Keratinocyte (primary cell): ENCODE measurements around the gene STRN. TPM values are rescaled to one million over a fixed set of nuclear protein-coding genes. Genes with fewer than 3 reads are reported as not detected.
"Not testable (repeated sequence)": the region's sequence is repeated elsewhere in the genome, so short reads cannot be mapped to it uniquely, and the experiment has no call there.

Source experiments
- DNase-seq: peaks from one replicate; pipeline ENCODE4 v3.0.0-alpha.2; 2011; ENCODE audit warnings: low read depth, missing footprints, low spot score
- FAIRE-seq: peaks from 2 replicates; lab custom pipeline; 2011; peaks lifted over from hg19 to GRCh38; lab: Jason Lieb, UNC
- H2AFZ ChIP-seq: 2 replicates; pipeline ENCODE4 v1.6.0; 2012; ENCODE audit warnings: low read length, control low read depth, inconsistent platforms; ENCODE audit not compliant: control insufficient read depth
- H3K27ac ChIP-seq: 2 replicates; pipeline ENCODE4 v1.5.1; 2011; ENCODE audit warnings: low read length; ENCODE audit not compliant: control insufficient read depth, insufficient read depth
- H3K27me3 ChIP-seq: 3 replicates; pipeline ENCODE4 v1.6.0; 2011; ENCODE audit warnings: low read length; ENCODE audit not compliant: control insufficient read depth, insufficient read depth; ENCODE audit errors: extremely low read depth
- H3K36me3 ChIP-seq, 2 experiments: 2 replicates in 1 of 2; 3 replicates in 1 of 2; pipeline ENCODE4 v1.5.1; 2011; ENCODE audit warnings: low read length in 2 of 2, mild to moderate bottlenecking in 1 of 2; ENCODE audit not compliant: control insufficient read depth in 2 of 2, insufficient read depth in 2 of 2; ENCODE audit errors: extremely low read depth in 1 of 2
- H3K4me1 ChIP-seq: 3 replicates; pipeline ENCODE4 v1.5.1; 2011; ENCODE audit warnings: low read length; ENCODE audit not compliant: control insufficient read depth, insufficient read depth; ENCODE audit errors: extremely low read depth
- H3K4me2 ChIP-seq: 3 replicates; pipeline ENCODE4 v1.6.0; 2011; ENCODE audit warnings: low read depth, low read length; ENCODE audit not compliant: control insufficient read depth, insufficient read depth; ENCODE audit errors: extremely low read depth
- H3K4me3 ChIP-seq, 3 experiments: fragments of 200-600 bp in 1 of 3; sonication (generic) in 1 of 3; 2 replicates in 2 of 3; 3 replicates in 1 of 3; pipeline ENCODE4 v1.5.1; 2011 to 2016; ENCODE audit warnings: low read length in 3 of 3, mild to moderate bottlenecking in 3 of 3, control low read depth in 2 of 3, inconsistent platforms in 1 of 3, low read depth in 1 of 3, mixed read lengths in 1 of 3, mixed run types in 1 of 3, moderate library complexity in 1 of 3; ENCODE audit not compliant: control insufficient read depth in 2 of 3, insufficient read depth in 2 of 3; ENCODE audit errors: extremely low read depth in 1 of 3
- H3K79me2 ChIP-seq: 2 replicates; pipeline ENCODE4 v1.6.0; 2012; ENCODE audit warnings: low read length; ENCODE audit not compliant: control insufficient read depth, insufficient read depth
- H3K9ac ChIP-seq: 3 replicates; pipeline ENCODE4 v1.6.0; 2011; ENCODE audit warnings: low read length; ENCODE audit not compliant: control insufficient read depth, insufficient read depth; ENCODE audit errors: extremely low read depth
- H3K9me1 ChIP-seq: 3 replicates; pipeline ENCODE4 v1.6.0; 2011; ENCODE audit warnings: low read length; ENCODE audit not compliant: control insufficient read depth, insufficient read depth; ENCODE audit errors: extremely low read depth
- H3K9me3 ChIP-seq: 2 replicates; pipeline ENCODE4 v1.5.1; 2012; ENCODE audit warnings: low read depth, low read length; ENCODE audit not compliant: control insufficient read depth
- H4K20me1 ChIP-seq: 3 replicates; pipeline ENCODE4 v1.6.0; 2011; ENCODE audit warnings: low read length; ENCODE audit not compliant: control insufficient read depth, insufficient read depth; ENCODE audit errors: extremely low read depth
- EZH2 ChIP-seq: IDR thresholded peaks from one replicate; pipeline ENCODE4 v1.6.1; 2012; ENCODE audit warnings: inconsistent platforms, mild to moderate bottlenecking, low read length, moderate library complexity
- dilution Hi-C: fragments of 300-500 bp; cut with MboI; formaldehyde crosslinking; loops from one replicate; pipeline ENCODE4 v1.7.0; 2020; ENCODE audit warnings: low sequenced_read_pairs; ENCODE audit not compliant: extremely low pct_ligation_motif_present
- polyA plus RNA-seq, 5 experiments: library from polyadenylated mRNA; depleted of rRNA in 3 of 5; stranded (reverse) in 3 of 5; stranded (forward) in 1 of 5; unstranded in 1 of 5; fragments of >200 nt; gene quantifications; 1 replicate in 1 of 5; 2 replicates in 3 of 5; 3 replicates in 1 of 5; pipeline versions ENCODE4 v1.2.1 to v1.2.3, GENCODE V29; 2011 to 2012; ENCODE audit warnings: missing spikeins in 2 of 5, low read depth in 1 of 5, low replicate concordance in 1 of 5
- TF ChIP-seq, protein P1 (sequence below), 3 experiments: IDR thresholded peaks in 1 of 3; conservative IDR thresholded peaks in 1 of 3; optimal IDR thresholded peaks in 1 of 3; 2 replicates in 2 of 3; 3 replicates in 1 of 3; pipeline versions ENCODE3 to v1.5.1; 2011; ENCODE audit warnings: low read length in 3 of 3, mild to moderate bottlenecking in 3 of 3, moderate library complexity in 2 of 3, control low read depth in 1 of 3, inconsistent platforms in 1 of 3; ENCODE audit not compliant: insufficient read depth in 2 of 3; ENCODE audit errors: extremely low read depth in 1 of 3

STRN gene
- polyA plus RNA-seq, 1 donor (not counting 4 experiments of a cell fraction or from before 2014, with no cell fraction given), result 29.3 TPM

DNA sequence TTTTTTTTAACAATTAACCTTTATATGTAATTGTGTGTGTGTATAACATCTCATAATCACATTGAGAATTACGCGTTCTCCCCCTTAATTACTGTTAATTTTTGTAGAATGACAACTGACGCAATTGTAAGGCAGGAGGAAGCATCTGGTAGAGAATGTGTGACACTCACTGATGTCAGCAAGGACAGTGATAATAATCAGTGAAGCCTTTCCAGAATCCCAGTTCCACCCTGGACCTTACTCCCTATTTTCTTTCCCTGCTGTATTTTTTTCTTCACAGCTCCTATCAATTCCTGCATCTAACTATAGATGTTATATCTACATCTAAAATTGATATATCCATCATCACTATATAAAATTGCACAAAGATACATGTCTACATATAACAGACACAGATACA is 16.1 kb upstream of the STRN start:
- H3K4me3 ChIP-seq, result no peak overlapping the region
- no peak overlapping the region for H3K4me2 ChIP-seq
- no peaks in the 10 kb centered on the region for H3K27me3 ChIP-seq
- no peak for DNase-seq
- H3K9me1 ChIP-seq, result no peaks in the 10 kb centered on the region
- no peak overlapping the region for H2AFZ ChIP-seq
- dilution Hi-C loops, result no loop called here
- no peaks in the 10 kb centered on the region for H3K79me2 ChIP-seq
- H4K20me1 ChIP-seq, result no peaks in the 10 kb centered on the region
- no peaks in the 10 kb centered on the region for H3K4me1 ChIP-seq
- H3K27ac ChIP-seq, result no peak overlapping the region
- no peaks in the 10 kb centered on the region for H3K9me3 ChIP-seq
- H3K9ac ChIP-seq, result no peak overlapping the region
- H3K36me3 ChIP-seq, result peaks cover 2 to 3% of the 10 kb centered on the region in 2 experiments
- no peak for FAIRE-seq
- TF ChIP-seq EZH2, result no peak
- TF ChIP-seq, protein P1, sequence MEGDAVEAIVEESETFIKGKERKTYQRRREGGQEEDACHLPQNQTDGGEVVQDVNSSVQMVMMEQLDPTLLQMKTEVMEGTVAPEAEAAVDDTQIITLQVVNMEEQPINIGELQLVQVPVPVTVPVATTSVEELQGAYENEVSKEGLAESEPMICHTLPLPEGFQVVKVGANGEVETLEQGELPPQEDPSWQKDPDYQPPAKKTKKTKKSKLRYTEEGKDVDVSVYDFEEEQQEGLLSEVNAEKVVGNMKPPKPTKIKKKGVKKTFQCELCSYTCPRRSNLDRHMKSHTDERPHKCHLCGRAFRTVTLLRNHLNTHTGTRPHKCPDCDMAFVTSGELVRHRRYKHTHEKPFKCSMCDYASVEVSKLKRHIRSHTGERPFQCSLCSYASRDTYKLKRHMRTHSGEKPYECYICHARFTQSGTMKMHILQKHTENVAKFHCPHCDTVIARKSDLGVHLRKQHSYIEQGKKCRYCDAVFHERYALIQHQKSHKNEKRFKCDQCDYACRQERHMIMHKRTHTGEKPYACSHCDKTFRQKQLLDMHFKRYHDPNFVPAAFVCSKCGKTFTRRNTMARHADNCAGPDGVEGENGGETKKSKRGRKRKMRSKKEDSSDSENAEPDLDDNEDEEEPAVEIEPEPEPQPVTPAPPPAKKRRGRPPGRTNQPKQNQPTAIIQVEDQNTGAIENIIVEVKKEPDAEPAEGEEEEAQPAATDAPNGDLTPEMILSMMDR (optimal IDR thresholded peaks at IDR 0.05 in 1 of 3, IDR thresholded peaks at IDR 0.05 in 1 of 3, conservative IDR thresholded peaks at IDR 0.05 in 1 of 3; ENCODE audit: extremely low read depth in 1 of 3, insufficient read depth in 2 of 3, low read length in 3 of 3), result no peak

DNA sequence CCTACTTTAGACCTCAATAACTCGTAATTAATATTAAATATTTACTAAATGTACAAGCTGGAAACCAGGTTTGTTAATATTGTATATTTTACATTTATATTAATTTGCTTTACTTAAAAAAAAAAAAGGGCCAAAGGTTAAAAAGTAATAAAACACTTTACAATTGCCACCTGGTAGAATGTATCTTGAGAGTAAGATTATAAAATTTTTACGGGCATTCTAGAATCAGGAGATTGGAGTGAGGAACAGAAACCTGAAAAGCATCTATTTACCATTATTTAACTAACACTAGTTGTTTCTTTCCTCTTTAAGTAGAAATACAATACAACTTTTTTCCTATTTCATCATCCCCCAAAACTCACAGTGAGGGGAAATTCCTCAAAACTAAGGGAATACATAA is 15.6 kb upstream of the STRN start:
- no peak overlapping the region for H3K4me2 ChIP-seq
- FAIRE-seq (no peak), DNase-seq (no peak)
- H3K9me1 ChIP-seq, result no peaks in the 10 kb centered on the region
- no peak overlapping the region for H3K27ac ChIP-seq
- no peak overlapping the region for H2AFZ ChIP-seq
- peaks cover 2 to 3% of the 10 kb centered on the region in 2 experiments for H3K36me3 ChIP-seq
- no peaks in the 10 kb centered on the region for H4K20me1 ChIP-seq
- dilution Hi-C loops, result no loop called here
- no peaks in the 10 kb centered on the region for H3K4me1 ChIP-seq
- TF ChIP-seq EZH2, result no peak
- TF ChIP-seq, protein P1 (optimal IDR thresholded peaks at IDR 0.05 in 1 of 3, IDR thresholded peaks at IDR 0.05 in 1 of 3, conservative IDR thresholded peaks at IDR 0.05 in 1 of 3; ENCODE audit: extremely low read depth in 1 of 3, insufficient read depth in 2 of 3, low read length in 3 of 3), result no peak
- no peak overlapping the region for H3K4me3 ChIP-seq
- H3K27me3 ChIP-seq, result no peaks in the 10 kb centered on the region
- no peak overlapping the region for H3K9ac ChIP-seq
- no peaks in the 10 kb centered on the region for H3K9me3 ChIP-seq
- no peaks in the 10 kb centered on the region for H3K79me2 ChIP-seq

DNA sequence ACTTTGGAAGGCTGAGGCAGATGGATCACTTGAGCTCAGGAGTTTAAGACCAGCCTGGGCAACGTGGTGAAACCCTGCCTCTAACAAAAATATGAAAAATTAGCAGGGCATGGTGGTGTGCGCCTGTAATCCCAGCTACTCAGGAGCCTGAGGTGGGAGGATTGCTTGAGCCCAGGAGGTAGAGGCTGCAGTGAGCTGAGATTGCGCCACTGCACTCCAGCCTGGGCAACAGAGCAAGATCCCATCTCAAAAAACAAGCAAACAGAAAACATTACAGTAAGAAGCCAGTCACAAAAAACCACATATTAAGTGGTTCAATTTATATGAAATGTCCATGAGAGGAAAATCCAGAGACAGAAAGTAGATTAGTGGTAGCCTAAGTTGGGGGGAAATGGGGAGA is 12.7 kb upstream of the STRN start:
- H3K4me3 ChIP-seq, dilution Hi-C loops, DNase-seq, H3K27me3 ChIP-seq, H3K9me1 ChIP-seq, H2AFZ ChIP-seq, H3K36me3 ChIP-seq, H3K79me2 ChIP-seq, H3K9me3 ChIP-seq, H4K20me1 ChIP-seq, FAIRE-seq, H3K4me2 ChIP-seq, H3K4me1 ChIP-seq, H3K9ac ChIP-seq, H3K27ac ChIP-seq: not testable (repeated sequence)
